C4-2B (cell line): ENCODE measurements around the gene ZDHHC22.

Source experiments
- H3K27ac ChIP-seq: fragments of 450-650 bp; 2 replicates; pipeline ENCODE4 v1.5.1; 2017
- CTCF ChIP-seq: fragments of 450-650 bp; conservative IDR thresholded peaks from 2 replicates; pipeline ENCODE4 v1.5.1; 2017; ENCODE audit warnings: mild to moderate bottlenecking
- ZFX ChIP-seq: fragments of 450-650 bp; IDR thresholded peaks from 2 replicates; pipeline ENCODE4 v1.6.1; 2017

The ZDHHC22 gene

GRCh38 chr14:77125281-77125801 lies 16.2 kb downstream of the ZDHHC22 start:
- no peak overlapping the region for H3K27ac ChIP-seq
- TF ChIP-seq CTCF (no peak), ZFX (no peak)

- H3K27ac ChIP-seq = no peak overlapping the region
- TF ChIP-seq ZFX = no peak
- no peak for TF ChIP-seq CTCF
Observed at GRCh38 chr14:77124345-77125280, 17.0 kb downstream of the ZDHHC22 start.

GRCh38 chr14:77123381-77124325 lies 17.9 kb downstream of the ZDHHC22 start:
- no peak overlapping the region for H3K27ac ChIP-seq
- TF ChIP-seq CTCF (no peak), ZFX (no peak)

GRCh38 chr14:77122526-77123125 lies 19.0 kb downstream of the ZDHHC22 start:
- no peak overlapping the region for H3K27ac ChIP-seq
- TF ChIP-seq CTCF (no peak), ZFX (no peak)

GRCh38 chr14:77120771-77121743 lies 20.5 kb downstream of the ZDHHC22 start:
- H3K27ac ChIP-seq = no peak overlapping the region
- no peak for TF ChIP-seq CTCF
- no peak for TF ChIP-seq ZFX

- TF ChIP-seq ZFX = no peak
- TF ChIP-seq CTCF = no peak
- H3K27ac ChIP-seq = no peak overlapping the region
Observed at GRCh38 chr14:77119851-77120250, 21.7 kb downstream of the ZDHHC22 start.
